GM21367 (cell line): ENCODE measurements around the gene ME1.
"Not testable (repeated sequence)": the region's sequence is repeated elsewhere in the genome, so short reads cannot be mapped to it uniquely, and the experiment has no call there.

ENCODE experiments used
- ATAC-seq: cut with Tn5 transposase; IDR thresholded peaks from one replicate; pipeline ENCODE4 v1.9.1; 2021; ENCODE audit not compliant: unreplicated experiment

The ME1 gene

GRCh38 chr6:83359638-83360037, 71.2 kb downstream of the ME1 start:
- no peak for ATAC-seq

- no peak for ATAC-seq
Observed at GRCh38 chr6:83354747-83355146, 76.1 kb downstream of the ME1 start.

GRCh38 chr6:83352424-83353061, 78.3 kb downstream of the ME1 start:
- ATAC-seq, result no peak

- ATAC-seq, result no peak
Observed at GRCh38 chr6:83343121-83343520, 87.7 kb downstream of the ME1 start.

- no peak for ATAC-seq
Observed at GRCh38 chr6:83341765-83342164, 89.1 kb downstream of the ME1 start.

GRCh38 chr6:83333916-83334315, 96.9 kb downstream of the ME1 start:
- ATAC-seq, result not testable (repeated sequence)

GRCh38 chr6:83333500-83333899, 97.4 kb downstream of the ME1 start:
- no peak for ATAC-seq

- no peak for ATAC-seq
Observed at GRCh38 chr6:83314693-83315092, 116.2 kb downstream of the ME1 start.

- no peak for ATAC-seq
Observed at GRCh38 chr6:83313882-83314281, 117.0 kb downstream of the ME1 start.

- ATAC-seq, result no peak
Observed at GRCh38 chr6:83311231-83311630, 119.6 kb downstream of the ME1 start.

- ATAC-seq, result no peak
Observed at GRCh38 chr6:83310046-83310445, 120.8 kb downstream of the ME1 start.

GRCh38 chr6:83309344-83309743, 121.5 kb downstream of the ME1 start:
- no peak for ATAC-seq

- ATAC-seq, result no peak
Observed at GRCh38 chr6:83308833-83309232, 122.0 kb downstream of the ME1 start.

GRCh38 chr6:83307849-83308248, 123.0 kb downstream of the ME1 start:
- no peak for ATAC-seq

GRCh38 chr6:83303426-83303825, 127.4 kb downstream of the ME1 start:
- no peak for ATAC-seq

GRCh38 chr6:83294676-83295075, 136.2 kb downstream of the ME1 start:
- no peak for ATAC-seq

- peak; percentile 90 for ATAC-seq
Observed at GRCh38 chr6:83292900-83293843, 137.7 kb downstream of the ME1 start.

GRCh38 chr6:83287298-83287697, 143.6 kb downstream of the ME1 start:
- ATAC-seq, result not testable (repeated sequence)

- no peak for ATAC-seq
Observed at GRCh38 chr6:83285917-83286316, 144.9 kb downstream of the ME1 start.

- no peak for ATAC-seq
Observed at GRCh38 chr6:83273596-83273995, 157.3 kb downstream of the ME1 start.

- ATAC-seq, result no peak
Observed at GRCh38 chr6:83270971-83271719, 159.7 kb downstream of the ME1 start.

GRCh38 chr6:83265384-83265783, 165.5 kb downstream of the ME1 start:
- no peak for ATAC-seq
